ENCODE data around the gene ID3. TPM values are rescaled to one million over a fixed set of nuclear protein-coding genes. Genes with fewer than 3 reads are reported as not detected.
A peak's percentile ranks its signal among the peaks of the same experiment; 100 is the strongest.

ID3 gene
- total and polyA plus RNA-seq, 2 of the 8 experiments (the other 6 are each of a cell fraction or from before 2014, with no cell fraction given): 240 to 304 TPM

DNA sequence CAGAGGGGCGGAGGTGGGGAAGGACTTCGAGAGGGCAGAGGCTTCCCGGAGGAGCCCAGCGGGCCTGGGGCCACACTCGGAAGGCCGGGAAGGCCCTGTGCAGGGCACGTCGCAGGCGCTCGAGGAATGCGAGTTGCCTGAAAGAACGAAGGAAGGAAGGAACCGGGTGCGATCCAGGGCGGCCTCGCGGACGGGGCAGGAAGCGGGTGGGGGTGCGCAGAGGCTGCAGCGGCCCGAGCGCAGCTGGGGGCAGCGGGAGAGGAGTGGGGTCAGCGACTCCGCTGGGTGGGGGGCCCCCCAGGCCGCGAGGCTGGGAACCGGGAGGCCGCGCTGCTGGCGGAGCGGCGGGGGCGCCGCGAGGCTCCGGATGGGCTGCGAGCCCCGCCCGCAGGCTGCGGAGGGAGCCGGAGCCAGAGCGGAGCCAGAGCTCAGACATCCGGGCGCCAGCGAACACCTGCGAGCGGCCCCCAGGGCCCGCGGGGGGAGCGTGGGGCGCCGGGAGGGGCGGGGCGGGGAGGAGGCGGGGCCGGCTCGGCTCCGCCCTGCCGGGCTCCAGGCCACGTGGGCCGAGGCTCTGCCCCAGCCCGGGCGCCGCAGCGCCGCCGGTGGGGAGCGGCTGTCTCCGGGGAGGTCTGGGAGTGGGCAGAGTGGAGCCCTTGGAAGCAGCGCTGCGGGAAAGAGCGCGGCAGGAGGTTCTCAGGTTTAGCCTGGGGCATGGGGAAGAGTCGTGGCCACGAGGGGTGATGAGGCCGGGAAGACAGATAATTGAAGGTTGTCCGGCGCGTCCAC lies 4.6 kb downstream of the ID3 start (continued):
- no peak for TF ChIP-seq CHD7 (IDR thresholded peaks at IDR 0.05; ENCODE audit: insufficient replicate concordance, low read length)
- peak; percentile 38; the same call in 1 of the 2 replicates for TF ChIP-seq RBBP5 (IDR thresholded peaks at IDR 0.05; ENCODE audit: borderline replicate concordance, low read depth, low read length)
- TF ChIP-seq HDAC6 (IDR thresholded peaks at IDR 0.05; ENCODE audit: low read depth, low read length): no peak
- no peak for TF ChIP-seq SUZ12 (IDR thresholded peaks at IDR 0.05; ENCODE audit: low read length)
- TF ChIP-seq CTCF (IDR thresholded peaks at IDR 0.05; ENCODE audit: control extremely low read depth in 1 of 3, insufficient read depth in 1 of 3, low read depth in 1 of 3, low read length in 3 of 3): peak in 1 of 3 experiments; percentile 17; a peak in 1 of 4 replicates
- no peak; the same call in 1 of the 2 replicates for TF ChIP-seq TAF1 (IDR thresholded peaks at IDR 0.05; ENCODE audit: low read depth, low read length)

All from H1 (cell line).